ENCODE measurements around the gene VPS26C. TPM values are rescaled to one million over a fixed set of nuclear protein-coding genes. Genes with fewer than 3 reads are reported as not detected.

Gene VPS26C
- total and polyA plus RNA-seq, 7 donors, result 29.6 to 78.2 (median 51.4) TPM

DNA sequence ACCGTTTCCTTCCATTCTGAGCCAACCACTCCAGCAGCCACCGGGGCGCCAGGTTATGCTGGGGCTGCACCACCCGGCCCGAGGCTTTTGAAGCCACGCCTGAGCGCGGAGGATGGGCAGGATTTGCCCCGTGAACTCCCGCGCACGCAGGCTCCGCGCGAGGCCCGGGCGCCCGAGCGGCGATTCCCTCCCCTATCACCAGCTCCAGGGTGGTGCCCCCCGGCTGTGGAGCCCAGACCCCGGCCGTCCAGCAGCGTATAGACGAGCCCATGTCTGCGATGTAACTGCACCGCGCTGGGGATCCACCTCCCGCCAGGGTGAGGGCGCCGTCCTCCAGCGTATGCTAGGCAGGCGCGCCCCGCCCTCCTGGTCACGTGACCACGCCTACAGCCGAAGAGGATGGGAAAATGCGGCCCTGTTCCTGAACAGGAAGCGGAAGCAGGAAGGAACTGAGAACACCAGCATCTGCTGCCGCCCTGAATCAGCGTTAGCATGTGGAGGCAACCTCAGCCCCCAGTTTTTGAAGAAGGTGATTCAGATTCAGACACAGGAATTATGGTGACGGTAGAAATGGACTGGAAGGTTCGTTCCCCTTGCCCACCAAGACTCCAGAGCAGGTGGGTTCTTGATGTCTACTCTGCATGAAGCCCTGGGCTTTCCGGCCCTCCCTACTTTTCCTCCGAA, 46.0 kb downstream of the VPS26C start:
- peak; percentile 93 to 97 (median 94) for ATAC-seq
- intact Hi-C loops (cut with DNase I), result loop anchor here (2.0 to 5.0 kb wide), 4 partner anchors 36 to 146 kb away; partner anchors contain the start of genes DYRK1A (in 1 of the 2) and VPS26C (in 1 of the 2)
- H3K4me1 ChIP-seq, result peaks cover 8% of the 10 kb centered on the region
- no peaks in the 10 kb centered on the region for H3K9me3 ChIP-seq
- peak; percentile 95 to 97 for DNase-seq
- peak overlapping the region; percentile 78 for H3K4me3 ChIP-seq
- 5 to 6% (median 5%) methylated on average over 46 of the region's 46 CpGs for WGBS, 3 donors
- TF ChIP-seq, protein P1, sequence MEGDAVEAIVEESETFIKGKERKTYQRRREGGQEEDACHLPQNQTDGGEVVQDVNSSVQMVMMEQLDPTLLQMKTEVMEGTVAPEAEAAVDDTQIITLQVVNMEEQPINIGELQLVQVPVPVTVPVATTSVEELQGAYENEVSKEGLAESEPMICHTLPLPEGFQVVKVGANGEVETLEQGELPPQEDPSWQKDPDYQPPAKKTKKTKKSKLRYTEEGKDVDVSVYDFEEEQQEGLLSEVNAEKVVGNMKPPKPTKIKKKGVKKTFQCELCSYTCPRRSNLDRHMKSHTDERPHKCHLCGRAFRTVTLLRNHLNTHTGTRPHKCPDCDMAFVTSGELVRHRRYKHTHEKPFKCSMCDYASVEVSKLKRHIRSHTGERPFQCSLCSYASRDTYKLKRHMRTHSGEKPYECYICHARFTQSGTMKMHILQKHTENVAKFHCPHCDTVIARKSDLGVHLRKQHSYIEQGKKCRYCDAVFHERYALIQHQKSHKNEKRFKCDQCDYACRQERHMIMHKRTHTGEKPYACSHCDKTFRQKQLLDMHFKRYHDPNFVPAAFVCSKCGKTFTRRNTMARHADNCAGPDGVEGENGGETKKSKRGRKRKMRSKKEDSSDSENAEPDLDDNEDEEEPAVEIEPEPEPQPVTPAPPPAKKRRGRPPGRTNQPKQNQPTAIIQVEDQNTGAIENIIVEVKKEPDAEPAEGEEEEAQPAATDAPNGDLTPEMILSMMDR (IDR thresholded peaks at IDR 0.05), result no peak
- H3K27ac ChIP-seq, result peak overlapping the region; percentile 83
- peaks cover 0 to 33% of the 10 kb centered on the region in 2 donors for H3K36me3 ChIP-seq (ENCODE audit: insufficient read depth in 1 of 2, low read depth in 1 of 2)
- no peaks in the 10 kb centered on the region for H3K27me3 ChIP-seq (ENCODE audit: insufficient read depth in 3 of 3, low read length in 2 of 3)

DNA sequence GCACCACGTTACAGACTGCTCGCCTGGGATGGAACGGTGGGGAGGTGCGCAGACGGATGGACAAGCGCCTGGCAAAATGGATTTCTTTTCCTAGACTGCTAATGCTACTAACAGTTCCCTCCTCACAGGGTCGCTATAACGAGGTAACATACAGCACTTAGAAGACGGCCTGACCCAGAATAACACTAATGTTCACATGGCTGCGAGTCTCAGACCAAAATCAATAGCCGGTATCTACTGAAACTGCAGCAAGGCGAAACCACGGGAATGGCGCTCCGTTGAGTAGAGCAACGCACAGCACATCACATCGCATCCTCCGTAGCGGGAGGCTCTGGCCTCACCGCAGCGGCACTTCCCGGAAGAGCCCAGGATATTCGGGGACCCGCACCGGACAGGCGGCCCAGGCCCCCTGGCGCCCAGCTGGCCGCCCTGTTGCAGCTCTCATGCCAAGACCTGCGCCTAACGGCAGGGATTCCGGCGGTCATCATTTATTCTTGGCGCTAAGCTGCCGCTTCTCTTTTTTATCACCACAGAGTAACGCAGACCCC, 46.6 kb downstream of the VPS26C start:
- no peaks in the 10 kb centered on the region for H3K27me3 ChIP-seq (ENCODE audit: insufficient read depth in 3 of 3, low read length in 2 of 3)
- H3K4me3 ChIP-seq, result peak overlapping the region; percentile 78
- peak; percentile 71 to 80 (median 77) for ATAC-seq
- peak overlapping the region; percentile 83 for H3K27ac ChIP-seq
- DNase-seq, result no peak
- H3K9me3 ChIP-seq, result no peaks in the 10 kb centered on the region
- 2 to 5% (median 4%) methylated on average over 33 to 35 of the region's 35 CpGs for WGBS, 3 donors
- TF ChIP-seq, protein P1 (IDR thresholded peaks at IDR 0.05), result no peak
- peaks cover 8% of the 10 kb centered on the region for H3K4me1 ChIP-seq
- intact Hi-C loops (cut with DNase I), result loop anchor here (2.0 to 5.0 kb wide), 4 partner anchors 37 to 147 kb away; partner anchors contain the start of genes DYRK1A (in 1 of the 2) and VPS26C (in 1 of the 2)
- H3K36me3 ChIP-seq (ENCODE audit: insufficient read depth in 1 of 2, low read depth in 1 of 2), result peaks cover 0 to 27% of the 10 kb centered on the region in 2 donors

- peaks cover 8% of the 10 kb centered on the region for H3K4me1 ChIP-seq
- TF ChIP-seq, protein P1 (IDR thresholded peaks at IDR 0.05), result no peak
- peak overlapping the region; percentile 83 for H3K27ac ChIP-seq
- peak overlapping the region; percentile 78 for H3K4me3 ChIP-seq
- no peaks in the 10 kb centered on the region for H3K27me3 ChIP-seq (ENCODE audit: insufficient read depth in 3 of 3, low read length in 2 of 3)
- peaks cover 0 to 21% of the 10 kb centered on the region in 2 donors for H3K36me3 ChIP-seq (ENCODE audit: insufficient read depth in 1 of 2, low read depth in 1 of 2)
- WGBS, 3 donors, result 47 to 61% (median 51%) methylated on average over 13 of the region's 13 CpGs
- DNase-seq (no peak), ATAC-seq (no peak)
- H3K9me3 ChIP-seq, result no peaks in the 10 kb centered on the region
- intact Hi-C loops (cut with DNase I), result loop anchor here (2.0 to 5.0 kb wide), 4 partner anchors 37 to 147 kb away; partner anchors contain the start of genes DYRK1A (in 1 of the 2) and VPS26C (in 1 of the 2)
Measured at GRCh38 chr21:37219761-37220432, 47.2 kb downstream of the VPS26C start.

DNA sequence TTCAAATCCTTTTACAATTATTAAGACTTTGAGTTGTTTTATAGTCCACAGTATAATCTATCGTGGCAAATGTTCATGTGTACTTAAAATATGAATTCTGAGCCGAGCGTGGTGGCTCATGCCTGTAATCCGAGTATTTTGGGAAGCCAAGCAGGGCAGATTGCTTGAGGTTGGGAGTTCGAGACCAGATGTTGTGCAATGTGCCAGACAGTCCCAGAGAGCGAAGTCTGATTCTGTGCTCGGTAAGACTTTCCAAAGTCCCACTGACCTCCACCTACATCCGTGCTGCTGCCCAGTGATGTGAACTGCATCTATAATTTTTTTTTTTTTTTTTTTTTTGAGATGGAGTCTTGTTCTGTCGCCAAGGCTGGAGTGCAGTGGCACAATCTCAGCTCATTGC, 52.2 kb downstream of the VPS26C start:
- Histone ChIP-seq H3K9me3 (no peaks in the 10 kb centered on the region), H3K4me3 (no peak overlapping the region), H3K27me3 (ENCODE audit: insufficient read depth in 3 of 3, low read length in 2 of 3) (no peaks in the 10 kb centered on the region), H3K27ac (no peak overlapping the region), H3K36me3 (ENCODE audit: insufficient read depth in 1 of 2, low read depth in 1 of 2) (no peaks in the 10 kb centered on the region), H3K4me1 (peaks cover 3% of the 10 kb centered on the region)
- ATAC-seq, result peak in 1 of 4 donors; percentile 20
- no peak for DNase-seq
- TF ChIP-seq, protein P1 (IDR thresholded peaks at IDR 0.05), result no peak
- intact Hi-C loops (cut with DNase I), result no loop called here
- 67 to 82% (median 71%) methylated on average over 9 of the region's 9 CpGs for WGBS, 3 donors

Measured in psoas muscle (tissue), 8 donors.